Amniotic epithelial cell (primary cell): ENCODE data around the gene PLSCR1.
A peak's percentile ranks its signal among the peaks of the same experiment; 100 is the strongest.

ENCODE experiments used
- DNase-seq: peaks from one replicate; pipeline ENCODE4 v3.0.0-alpha.2; 2010; ENCODE audit warnings: low read depth

PLSCR1 gene

DNA sequence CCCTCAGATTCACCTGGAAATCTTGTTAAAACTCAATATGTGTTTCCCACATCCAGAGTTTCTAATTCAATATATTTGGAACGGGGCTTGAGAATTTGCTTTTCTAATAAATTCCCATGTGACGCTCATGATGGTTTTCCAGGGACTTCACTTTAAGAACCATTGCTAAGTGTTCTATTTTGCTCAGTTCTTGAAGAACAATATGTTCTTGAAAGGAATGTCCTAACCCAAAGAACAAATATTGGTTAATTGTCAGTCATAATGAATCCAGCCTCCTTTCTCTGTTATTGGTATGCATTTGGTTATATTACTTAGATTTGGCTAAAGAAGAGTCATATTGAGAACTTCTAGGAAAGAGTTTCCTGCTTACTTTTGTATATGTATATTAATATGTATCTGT lies 70.7 kb downstream of the PLSCR1 start:
- peak; percentile 10 for DNase-seq

DNA sequence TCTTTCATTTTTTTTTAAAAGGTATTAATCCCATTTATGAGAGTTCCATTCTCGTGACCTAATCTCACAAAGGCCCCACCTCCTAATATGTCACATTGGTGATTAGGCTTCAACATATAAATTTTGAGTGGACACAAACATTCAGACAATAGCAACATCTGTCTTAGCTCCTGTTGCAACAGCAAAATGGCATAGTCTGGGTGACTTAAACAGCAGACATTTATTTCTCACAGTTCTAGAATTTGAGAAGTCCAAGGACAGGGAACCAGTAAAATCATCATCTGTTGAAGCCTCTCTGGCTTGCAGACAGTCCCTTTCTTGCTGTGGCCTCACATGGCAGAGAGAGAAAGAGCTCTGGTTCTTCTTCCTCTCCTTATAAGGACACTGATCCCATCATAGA lies 71.8 kb downstream of the PLSCR1 start:
- DNase-seq, result peak; percentile 7

DNA sequence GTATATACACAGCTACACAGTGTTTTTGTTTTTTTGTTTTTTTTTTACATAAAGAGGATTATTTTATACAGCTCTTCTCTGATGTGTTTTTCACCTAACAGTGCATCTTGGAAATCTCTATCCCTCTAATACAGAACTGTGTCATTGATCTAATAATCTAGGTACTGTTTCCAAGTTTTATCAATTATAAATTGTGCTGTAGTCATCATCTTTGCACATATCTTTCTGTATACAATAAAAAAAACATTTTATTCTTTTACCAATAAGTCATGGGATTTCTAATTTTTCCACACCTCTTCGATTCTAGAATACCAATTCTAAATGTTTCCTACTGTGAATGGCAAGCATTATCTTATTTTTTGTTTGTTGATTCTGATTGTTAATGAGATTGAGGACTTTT lies 73.4 kb downstream of the PLSCR1 start:
- DNase-seq, result no peak

DNA sequence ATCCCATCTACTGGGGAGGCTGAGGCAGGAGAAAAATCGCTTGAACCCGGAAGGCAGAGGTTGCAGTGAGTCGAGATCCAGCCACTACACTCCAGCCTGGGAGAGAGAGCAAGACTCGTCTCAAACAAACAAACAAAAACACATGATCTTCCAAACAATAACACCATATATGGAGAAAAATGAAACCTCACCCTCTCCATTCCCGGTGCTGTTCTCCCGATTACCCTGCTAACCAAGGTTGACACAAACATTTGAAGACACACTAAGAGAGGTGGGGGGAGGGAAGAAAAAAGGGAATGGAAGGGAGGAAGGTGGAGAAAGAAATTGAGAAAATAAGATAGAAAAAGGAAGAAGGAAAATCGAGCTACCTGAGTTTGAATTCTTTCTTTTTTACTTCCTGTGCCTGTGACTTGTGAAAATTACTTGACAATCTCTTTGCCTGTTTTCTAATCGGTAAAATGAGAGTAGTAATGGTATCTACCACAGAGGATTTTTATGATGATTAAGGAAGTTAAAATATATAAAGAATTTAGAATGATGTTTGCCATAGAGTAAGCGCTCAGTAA lies 73.9 kb downstream of the PLSCR1 start:
- DNase-seq, result no peak

DNA sequence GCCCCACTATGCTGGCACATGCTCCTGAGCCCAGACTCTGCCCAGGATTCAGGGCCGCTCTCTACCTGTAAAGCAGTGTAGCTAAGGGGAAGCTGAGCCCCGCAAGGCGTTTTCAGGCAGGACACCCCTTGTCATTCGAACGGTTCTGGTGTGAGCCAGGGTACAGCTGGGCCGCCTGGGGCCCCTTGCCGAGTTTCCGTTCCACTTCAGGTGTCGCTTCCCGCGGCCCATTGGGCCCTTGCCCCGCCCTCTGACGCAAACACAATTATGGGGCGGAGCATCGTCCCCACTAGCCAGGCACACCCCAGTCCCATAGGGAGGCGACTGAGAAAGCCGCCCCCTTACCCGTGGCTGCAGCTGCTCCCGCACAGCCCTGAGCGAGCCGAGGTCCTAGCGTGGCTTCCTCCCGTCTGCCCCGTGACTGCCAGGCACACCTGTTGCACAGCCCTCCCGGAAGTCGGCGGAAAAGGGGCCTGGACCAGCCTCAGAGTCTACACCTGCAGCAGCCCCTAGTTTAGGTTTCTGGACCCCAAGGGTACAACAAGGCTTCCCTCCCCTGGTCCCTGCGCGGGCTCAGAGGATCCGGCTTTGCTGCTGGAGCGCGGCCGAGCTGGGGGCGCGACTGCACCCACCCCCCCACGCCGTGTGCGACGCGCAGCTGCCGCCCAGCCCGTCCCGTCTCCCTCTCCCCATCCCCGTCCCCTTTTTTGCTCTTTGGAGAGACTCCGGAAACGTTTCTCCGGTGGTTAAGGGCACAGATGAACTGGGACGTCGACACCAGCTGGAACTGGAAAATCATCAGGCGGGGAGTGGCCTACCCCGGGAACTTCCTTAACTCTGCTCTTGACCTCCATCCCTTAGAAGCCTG lies 75.0 kb downstream of the PLSCR1 start, which contains the start of gene PLSCR2:
Gene PLSCR2 (minus strand): TSS at position 412 of the 868 bp plus-strand sequence. CDS start 9,657 bp downstream, outside the sequence.
- DNase-seq, result peak; percentile 19

DNA sequence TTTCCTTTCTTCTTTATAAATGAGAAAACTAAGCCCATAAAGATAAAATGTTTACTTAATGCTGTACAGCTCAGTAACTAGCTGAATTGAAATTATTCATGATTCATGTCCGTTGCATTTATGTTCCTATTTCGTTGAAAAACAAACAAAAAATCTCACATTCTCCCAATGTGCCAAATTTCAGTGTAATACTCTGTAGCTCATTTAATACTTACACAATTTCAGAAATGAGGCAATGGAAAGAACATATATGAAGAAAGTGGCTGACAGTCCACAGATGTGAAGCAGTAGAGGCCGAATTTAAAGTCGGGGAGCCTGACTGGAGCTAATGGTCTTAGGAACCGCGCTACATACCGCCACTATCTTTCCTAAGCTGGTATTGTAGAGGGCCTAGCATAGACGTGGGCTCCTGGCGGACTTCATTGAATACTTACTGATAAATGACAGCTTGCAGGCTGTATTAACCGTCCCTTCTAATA lies 75.7 kb downstream of the PLSCR1 start:
- DNase-seq, result peak; percentile 42

DNA sequence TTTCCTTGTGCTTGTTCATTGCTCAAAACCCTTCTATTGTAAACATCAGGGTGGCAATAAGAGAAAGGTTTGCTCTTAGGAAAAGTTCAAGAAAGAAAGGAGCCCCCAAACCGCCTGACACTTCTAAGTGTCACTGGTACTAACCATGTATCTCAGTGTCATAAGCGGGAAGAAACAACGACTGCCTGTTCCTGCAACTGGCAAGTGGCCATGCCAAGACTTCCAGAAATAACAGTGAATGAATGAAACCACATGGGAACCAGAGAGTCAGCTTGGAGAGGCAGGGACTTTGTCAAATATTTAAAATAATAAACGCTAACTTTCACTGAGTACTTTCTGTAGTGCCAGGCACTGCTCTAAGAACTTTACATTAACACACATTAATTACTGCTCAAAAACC lies 76.2 kb downstream of the PLSCR1 start:
- DNase-seq, result no peak

DNA sequence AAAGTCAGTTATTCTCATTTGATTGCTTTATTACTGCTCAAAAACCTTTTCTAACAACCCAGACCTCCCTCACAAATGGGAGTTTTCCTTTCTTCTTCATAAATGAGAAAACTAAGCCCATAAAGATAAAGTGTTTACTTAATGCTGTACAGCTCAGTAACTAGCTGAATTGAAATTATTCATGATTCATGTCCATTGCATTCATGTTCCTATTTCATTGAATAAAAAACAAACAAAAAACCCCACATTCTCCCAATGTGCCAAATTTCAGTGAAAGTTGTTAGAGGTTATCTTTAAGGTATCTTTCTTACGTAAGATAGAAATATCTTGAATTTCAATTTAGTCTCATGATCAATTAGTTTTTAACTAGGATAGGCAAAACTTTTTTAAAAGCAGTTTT lies 77.8 kb downstream of the PLSCR1 start:
- peak; percentile 50 for DNase-seq

DNA sequence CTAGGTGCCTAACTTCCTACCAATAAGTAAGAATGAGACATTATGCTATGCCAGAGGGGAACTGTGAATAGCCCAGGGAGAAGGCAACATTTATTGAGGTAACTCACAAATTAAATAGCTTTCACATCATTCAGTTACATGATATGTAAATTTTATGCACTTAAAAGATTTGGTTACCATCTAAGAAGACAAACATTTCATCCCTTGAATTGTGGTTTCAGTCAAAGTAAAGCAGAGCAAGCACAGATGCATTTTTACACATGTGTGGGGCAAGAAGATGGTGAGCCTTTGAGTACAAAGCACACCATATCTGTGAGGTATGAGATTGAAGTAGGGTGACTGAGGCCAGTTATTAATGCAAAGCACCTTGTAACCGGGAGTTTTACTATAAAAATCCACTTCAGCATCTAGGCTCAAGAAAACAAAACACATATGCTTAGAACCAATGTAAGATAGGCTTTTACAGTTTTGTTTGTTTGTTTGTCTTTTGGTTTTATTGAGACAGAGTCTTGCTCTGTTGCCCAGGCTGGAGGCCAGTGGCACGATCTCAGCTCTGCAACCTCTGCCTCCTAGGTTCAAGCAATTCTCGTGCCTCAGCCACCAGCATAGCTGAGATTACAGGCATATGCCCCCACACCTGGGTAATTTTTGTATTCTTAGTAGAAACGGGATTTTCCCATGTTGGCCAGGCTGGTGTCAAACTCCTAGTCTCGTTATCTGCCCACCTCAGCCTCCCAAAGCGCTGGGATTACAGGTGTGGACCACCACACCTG lies 78.5 kb downstream of the PLSCR1 start:
- DNase-seq, result peak; percentile 17
